G401 (cell line): ENCODE data around the gene G3BP2. TPM values are rescaled to one million over a fixed set of nuclear protein-coding genes. Genes with fewer than 3 reads are reported as not detected.

ENCODE experiments used
- total RNA-seq: library from RNA; depleted of rRNA; stranded (reverse); fragments of >200 nt; shearing (Covaris generic); gene quantifications from 2 replicates; pipeline ENCODE4 v1.2.3, GENCODE V29; 2014; rRNA removed

Gene G3BP2
- total RNA-seq, 1 experiment from 2014 or later: 45.0 TPM

Other genes with a start within 250 kb of the G3BP2 start
- 26.8 and 44.1 TPM in 2 replicates for gene RCHY1, start 159.0 kb downstream of the G3BP2 start, total RNA-seq
- gene THAP6, start 158.9 kb downstream of the G3BP2 start, total RNA-seq: 7.1 and 14.1 TPM in 2 replicates
- not detected in 2 replicates for gene ODAPH, start 117.3 kb downstream of the G3BP2 start, total RNA-seq
- not detected in 2 replicates for gene CDKL2, start 42.9 kb downstream of the G3BP2 start, total RNA-seq
- gene USO1, start 51.2 kb upstream of the G3BP2 start, total RNA-seq: 41.4 and 65.0 TPM in 2 replicates
- not detected in 2 replicates for gene PPEF2, start 229.0 kb upstream of the G3BP2 start, total RNA-seq